Activated CD4-positive, alpha-beta T cell treated with anti-CD3 and anti-CD28 coated beads for 4 hours (primary cell): ENCODE results near the gene PSMC3.

Source experiments
- DNase-seq, 2 donors: peaks; one replicate each; pipeline ENCODE4 v3.0.0-alpha.2; 2020

The PSMC3 gene

DNA sequence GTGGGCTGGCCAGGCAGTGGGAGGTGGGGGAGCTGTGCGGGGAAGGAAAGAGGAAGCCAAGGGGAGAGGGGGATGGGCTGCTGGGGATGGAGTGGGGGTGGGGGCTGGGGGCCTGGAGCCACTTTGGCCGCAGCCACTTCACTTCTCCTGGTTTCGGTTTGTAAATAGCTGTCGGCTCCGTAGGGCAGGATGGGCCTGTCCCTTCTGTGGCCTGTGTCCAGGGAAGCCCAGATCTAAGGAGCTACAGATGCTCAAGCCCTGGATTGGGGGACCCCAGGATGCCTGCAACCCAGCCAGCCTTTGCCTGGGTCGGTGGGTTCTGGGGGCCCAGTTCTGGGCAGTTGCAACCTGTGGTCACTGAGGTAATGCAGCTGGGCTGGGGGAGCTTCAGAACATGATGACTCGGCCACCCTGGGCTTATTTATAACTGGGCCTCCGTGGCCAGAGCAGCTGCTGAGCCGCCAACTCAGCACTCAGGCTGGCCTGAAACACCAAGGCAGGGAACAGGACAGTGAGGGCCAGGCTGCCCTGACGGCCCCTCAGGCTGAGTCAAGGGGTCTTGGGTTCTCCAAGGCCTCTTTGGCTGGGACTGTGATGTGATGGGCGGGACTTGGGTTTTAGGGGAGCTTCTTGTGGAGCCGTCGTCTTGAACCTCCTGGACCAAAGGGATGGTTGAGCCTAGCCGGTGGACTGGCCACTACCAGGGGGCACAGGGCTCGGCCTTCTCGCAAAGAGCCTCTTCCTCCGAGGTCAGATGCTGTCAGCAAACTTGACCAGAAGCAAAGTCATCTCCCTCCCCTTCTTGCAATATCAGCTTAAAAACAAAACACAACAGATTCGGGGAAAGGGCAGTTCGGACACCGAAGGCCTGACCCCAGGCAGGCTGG, 32.8 kb downstream of the PSMC3 start:
- no peak for DNase-seq

DNA sequence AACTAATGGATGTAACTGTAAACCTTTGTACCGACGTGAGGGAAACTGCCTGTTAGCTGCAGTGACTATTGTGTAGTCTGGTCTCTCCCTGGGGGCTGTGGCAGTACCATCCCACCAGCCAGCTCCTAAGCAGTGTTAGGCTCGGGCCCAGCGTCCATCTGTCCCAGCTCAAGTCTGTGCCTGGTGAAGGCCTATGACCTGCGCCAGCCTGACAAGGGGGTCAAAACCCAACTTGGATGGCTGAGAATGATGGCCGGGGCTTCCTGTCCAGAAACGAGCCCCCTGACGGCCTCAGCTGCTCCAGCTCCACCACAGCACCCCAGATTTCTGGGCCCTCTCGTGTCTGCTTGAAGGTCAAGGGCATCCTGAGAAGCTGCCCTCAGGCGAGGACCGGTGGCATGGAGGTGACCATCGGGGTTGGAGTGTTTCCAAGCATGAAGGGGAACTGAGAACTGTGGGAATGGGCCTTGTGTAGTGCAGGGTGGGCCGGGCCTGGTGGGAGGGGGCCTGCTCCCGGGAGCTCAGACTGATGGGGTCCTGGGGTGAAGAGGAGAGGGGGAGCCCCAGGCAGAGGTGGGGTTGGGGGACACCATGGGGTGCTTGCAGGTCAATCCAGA, 33.6 kb downstream of the PSMC3 start:
- no peak for DNase-seq

DNA sequence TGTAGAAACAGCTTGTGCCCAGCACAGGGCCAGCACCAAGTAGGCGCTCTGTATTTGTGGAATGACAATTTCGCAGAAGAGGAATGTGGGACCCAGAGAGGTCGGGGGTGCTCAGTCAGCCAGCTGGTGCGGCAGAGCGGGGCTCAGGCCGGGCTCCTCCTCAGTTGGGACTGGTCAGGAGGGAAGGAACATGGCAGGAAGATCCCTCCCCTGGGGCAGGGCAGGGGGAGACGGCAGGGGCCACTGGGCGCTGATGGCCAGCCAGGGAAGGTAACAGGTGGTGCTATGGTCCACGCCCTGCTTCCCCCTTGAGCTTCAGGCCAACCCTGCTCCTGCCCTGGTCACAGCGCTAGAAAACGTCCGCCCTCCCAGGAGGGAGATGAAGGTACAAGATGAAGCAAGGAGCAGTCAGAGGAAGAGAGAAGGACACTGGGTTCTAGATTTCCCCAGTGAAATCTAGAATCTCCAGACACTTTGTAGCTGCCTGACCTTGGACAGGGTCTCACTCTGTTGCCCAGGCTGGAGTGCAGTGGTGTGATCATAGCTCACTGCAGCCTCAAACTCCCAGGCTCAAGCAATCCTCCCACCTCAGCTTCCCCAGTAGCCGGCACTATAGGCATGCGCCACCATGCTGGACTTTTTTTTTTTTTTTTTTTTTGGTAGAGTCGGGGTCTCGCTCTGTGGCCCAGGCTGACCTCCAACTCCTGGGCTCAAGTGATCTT, 34.4 kb downstream of the PSMC3 start:
- no peak for DNase-seq

DNA sequence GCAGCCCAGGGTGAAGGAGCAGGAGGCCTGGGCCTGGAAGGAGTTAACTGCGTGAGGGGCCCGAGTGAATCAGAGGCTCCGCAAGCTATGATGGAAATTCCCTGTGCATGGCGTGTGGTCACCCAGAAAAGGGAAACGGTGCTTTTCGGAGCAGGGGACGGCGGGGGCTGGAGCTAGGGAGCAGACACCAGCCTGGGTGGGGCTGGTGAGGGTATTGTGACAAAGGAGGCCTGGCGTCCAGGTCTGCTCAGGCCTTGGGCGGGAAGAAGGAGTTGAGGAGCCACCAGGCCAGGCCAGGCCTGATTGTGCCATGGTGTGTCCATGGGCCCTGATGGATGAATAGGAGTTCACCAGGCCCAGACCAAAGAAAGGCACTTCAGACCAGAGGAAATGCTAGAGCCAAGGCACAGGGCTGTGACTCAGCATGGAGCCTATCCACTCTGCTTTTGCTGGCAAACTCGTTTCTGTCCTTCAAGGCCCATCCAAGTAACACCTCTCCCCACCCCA, 35.1 kb downstream of the PSMC3 start:
- DNase-seq, result no peak

DNA sequence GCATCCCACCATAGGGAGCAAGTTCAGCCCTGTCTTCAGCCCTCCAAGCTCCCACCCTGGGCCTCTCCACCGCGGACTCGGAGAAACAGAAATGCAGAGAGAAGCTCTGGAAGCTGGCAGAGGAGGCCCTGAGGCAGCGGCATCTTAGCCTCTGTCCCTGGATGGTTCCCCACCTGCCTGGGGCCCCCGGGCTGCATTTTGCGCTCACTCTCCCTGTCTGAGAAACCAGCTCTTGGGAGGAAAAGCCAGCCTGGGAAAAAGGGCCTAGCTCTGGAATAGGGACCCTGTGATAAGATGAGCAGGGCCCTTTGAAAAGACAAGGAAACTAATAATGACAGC, 35.8 kb downstream of the PSMC3 start:
- no peak for DNase-seq

DNA sequence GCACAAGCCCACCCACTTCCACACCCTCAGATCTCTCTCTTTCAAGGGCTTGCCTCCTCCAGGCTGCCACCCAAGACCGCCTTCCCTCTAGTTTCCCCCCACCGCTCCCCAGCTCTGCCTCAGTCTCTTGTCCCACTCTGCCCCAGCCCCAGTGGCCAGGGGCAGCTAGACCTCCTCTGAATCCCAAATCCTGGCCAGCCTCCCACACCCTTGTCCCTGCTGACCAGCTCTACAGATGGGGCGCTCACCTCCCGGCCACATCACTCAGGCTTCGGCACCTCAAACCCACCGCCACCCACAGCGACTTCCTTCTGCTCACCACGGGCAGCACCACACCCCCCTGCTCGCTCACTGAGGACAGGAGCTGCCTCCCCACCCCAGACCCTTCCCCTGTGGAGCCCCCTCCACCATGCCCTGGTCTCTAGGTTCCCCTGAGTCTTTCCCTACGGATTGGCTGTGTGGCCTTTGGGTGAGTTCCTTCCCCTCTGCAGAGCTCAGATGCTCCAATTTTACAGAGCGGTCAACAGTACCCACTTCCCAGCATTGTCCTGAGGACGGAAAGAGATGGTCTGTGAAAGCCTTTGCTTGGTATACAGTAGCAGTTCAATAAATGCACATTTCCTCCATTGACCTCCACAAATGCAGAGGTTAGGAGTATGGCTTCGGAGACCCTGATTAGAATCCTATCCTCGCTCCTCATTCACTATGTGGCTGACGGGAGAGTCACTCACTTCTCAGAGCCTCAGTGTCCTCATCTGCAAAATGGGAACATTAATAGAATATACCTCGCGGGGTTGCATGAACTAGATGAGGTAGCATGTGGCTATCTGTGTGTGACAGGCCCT, 36.4 kb downstream of the PSMC3 start:
- no peak for DNase-seq

DNA sequence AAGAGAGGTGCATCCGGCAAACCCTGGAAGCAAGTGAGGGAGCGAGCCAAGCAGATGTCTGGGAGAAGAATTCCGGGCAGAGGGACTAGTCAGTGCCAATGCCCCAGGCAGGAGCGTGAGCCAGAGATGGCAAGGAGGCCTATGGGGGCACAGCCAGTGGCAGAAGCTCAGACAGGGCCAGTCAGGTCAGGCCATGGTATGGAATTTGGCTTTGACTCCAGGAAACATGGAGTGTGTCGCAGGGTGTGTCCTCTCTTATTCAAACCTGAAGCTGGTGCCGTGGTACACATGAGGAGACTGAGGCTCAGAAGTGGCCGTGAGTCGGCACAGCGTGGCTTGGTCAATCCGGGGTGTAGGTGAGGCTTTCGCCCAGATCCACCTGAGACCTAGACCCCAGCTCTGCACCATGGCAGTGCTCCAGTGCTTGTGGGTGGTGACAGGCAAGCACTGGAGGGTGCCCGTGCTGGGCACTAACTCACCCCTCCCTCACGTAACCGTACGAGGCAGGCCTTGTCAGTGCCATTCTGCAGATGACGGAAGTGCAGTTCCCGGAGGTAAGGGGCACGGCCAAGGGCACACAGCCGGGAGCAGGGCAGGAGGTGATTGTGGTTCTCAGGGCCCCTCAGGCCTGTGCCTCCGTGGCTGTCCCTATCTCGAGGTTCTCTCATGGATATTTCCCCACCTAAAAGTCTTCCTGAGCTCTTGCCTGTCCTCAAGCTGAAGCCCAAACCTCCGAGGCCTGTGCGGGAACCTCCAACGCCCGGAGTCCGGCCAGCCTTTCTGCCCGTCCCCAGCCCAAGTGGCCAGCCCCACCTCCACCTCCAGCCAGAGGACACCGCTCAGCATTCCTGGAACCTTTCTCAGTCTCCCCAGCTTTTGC, 37.3 kb downstream of the PSMC3 start:
- no peak for DNase-seq

DNA sequence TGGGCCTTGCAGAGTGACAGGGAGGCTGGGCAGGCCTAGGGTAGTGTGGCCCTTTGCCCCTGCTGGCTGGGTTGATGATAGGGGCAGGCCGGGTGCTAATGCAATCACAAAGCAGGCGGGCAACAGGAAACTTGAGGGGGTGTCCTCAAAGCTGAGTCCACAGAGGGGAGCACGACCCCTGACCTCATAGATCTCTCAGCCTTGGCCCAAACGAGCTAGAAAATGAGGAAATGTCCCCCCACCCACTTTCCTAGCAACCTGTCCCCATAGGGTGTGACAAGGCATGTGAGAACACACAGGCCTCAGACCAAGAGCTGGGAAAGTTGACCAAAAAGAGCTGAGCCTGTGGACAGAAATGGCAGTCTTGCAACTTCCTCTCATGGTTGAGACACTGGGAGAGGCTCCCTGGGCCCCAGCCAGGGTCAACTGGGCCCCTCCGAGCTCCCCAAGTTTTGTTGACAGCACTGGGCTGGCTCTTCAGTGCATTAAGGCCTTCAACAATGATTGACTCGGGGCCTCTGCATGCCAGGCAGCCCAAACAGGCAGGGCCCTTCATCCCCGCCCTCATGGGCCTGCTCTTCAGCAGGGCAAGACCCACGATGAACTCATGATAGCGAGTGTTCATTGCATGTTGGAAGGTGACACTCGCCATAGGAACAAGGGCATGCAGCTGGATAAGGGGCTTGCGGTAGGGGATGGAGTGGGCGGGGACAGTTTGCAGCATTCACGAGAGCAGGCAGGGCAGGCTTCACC, 38.1 kb downstream of the PSMC3 start:
- DNase-seq, result no peak

DNA sequence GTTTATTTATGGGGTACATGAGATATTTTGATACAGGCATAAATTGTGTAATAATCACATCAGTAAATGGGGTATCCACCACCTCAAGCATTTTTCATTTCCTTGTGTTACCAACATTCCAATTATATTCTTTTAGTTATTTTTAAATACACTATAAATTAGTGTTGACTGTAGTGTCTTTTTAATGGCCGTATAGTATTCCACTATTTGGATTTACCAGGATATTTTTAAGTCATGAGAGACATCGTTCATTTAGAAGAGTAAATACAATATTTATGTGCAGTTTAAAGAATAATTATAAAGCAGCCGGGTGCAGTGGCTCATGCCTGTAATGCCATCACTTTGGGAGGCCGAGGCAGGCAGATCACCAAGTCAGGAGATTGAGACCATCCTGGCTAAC, 41.7 kb downstream of the PSMC3 start:
- no peak for DNase-seq

DNA sequence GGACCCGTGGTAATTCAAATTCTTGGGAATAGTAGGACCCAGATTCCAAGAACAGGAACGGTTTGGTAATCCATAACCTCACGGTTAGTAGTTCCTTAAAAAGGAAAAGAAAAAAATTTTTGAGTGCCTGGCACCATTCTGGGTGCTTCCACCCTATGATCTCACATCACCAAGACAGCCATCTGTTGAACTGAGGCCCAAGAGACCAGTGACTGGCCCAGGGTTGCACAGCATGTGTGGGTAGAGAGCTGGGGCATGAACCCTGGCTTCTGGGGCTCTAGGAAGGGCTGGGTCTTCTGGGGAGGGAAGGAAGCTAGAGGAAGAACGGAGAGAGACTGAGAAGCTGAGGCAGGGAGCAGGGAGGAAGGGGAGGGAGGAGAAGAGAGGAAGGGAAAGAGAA, 43.2 kb downstream of the PSMC3 start:
- DNase-seq, result no peak

DNA sequence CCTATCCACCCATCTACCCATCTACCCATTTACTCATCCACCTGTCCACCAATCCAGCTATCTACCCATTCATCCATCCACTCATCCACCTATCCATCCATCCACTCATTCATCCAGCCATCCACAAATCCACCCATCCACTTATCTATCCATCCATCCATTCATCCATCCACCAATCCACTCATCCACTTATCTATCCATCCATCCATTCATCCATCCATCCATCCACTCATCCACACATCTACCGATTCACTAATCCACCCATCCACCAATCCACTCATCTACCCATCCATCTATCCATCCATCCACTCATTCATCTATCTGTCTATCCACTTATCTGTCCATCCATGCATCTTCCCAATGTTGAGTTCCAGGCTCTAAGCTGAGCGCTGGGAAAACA, 46.2 kb downstream of the PSMC3 start:
- no peak for DNase-seq

DNA sequence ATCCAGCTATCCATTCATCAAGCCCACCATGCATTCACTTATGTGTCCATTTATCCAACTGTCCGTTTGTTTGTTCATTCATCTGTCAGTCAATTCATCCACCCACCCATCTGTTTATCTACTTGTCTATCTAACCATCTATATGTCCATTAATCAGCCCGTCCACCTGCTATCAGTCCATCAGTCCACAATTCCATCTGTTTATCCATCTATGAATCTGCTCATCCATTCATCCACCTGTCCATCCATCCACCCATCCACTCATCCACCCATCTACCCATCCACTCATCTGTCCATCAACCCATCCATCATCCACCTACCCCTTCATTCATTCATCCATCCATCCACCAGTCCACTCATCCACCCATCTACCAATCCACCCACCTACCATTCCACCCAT, 46.9 kb downstream of the PSMC3 start:
- DNase-seq, result no peak

DNA sequence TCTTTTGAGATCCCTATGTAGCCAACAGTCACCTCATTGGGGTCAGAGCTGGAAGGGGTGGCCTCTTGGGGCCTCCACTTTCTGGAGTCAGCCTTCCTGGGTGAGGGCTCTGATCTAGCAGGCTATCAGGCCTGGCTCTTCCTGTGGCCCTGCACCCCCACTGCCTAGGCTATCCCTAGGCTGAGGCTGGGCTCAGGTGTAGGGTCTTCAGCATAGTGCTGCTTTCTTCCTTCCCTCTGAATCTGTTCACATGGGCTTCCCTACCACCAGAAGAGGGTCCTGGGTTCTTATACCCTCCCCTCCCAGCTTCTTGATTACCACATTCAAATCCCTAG, 47.4 kb downstream of the PSMC3 start:
- DNase-seq, result no peak

DNA sequence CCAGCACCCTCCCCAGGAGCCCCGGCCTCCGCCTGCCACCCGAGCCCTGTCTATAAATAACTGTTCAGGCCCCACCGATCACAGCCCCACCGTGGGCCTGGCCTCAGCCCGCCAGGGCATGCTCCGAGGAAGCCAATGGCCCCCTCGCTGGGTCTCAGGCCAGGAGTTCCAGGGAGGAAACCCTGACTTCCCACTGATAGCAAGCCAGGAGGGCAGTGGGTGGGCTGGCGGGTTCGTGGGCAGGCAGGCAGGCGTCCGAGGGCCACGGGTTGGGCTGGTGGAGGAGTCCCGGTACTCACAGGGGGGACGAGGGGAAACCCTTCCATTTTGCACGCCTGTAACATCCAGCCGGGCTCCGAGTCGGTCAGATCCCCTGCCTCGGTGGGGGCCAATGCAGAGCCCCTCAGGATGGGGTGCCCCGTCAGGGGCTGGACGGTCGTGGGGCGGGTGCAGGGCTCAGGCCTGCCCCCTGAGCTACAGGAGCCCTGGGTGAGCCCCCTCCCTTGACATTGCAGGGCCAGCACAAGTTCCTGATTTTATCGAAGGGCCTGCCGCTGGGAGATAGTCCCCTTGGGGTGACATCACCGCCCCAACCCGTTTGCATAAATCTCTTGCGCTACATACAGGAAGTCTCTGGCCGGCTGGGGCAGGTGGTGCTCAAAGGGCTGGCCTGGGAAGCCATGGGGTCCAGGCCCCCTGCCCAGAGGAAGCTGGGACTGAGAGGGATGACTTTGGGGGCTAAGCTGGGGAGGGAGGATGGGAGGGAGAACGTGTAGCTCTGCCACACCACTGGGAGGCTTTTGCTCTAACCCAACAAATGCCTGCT, 48.0 kb downstream of the PSMC3 start, which contains the start of gene SPI1:
Gene SPI1, minus strand, starts transcription at position 538 of the 826 bp plus-strand sequence. Its CDS starts 194 bp downstream, at position 344.
- DNase-seq, result no peak

DNA sequence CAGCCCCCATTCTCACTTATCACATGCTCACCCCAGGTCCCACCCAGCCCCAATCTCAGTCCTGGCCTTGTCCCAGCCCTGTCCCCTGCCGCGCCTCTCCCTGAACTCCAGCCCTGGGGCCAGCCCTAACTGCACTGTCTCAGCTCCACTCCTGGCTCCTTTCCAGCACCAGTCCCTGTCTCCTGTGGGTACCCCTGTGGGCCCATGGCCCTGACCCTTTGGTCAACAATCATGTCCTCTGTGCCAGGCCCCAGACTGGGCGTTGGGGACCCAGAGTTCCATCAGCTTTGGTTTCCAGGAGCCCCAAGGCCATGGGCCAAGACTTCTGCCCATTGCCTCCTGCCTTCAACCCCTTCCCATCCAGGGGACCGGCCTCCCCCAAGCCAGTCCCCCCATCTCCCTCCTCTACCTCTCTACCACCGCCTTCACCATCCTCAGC, 48.6 kb downstream of the PSMC3 start:
- DNase-seq, result no peak

DNA sequence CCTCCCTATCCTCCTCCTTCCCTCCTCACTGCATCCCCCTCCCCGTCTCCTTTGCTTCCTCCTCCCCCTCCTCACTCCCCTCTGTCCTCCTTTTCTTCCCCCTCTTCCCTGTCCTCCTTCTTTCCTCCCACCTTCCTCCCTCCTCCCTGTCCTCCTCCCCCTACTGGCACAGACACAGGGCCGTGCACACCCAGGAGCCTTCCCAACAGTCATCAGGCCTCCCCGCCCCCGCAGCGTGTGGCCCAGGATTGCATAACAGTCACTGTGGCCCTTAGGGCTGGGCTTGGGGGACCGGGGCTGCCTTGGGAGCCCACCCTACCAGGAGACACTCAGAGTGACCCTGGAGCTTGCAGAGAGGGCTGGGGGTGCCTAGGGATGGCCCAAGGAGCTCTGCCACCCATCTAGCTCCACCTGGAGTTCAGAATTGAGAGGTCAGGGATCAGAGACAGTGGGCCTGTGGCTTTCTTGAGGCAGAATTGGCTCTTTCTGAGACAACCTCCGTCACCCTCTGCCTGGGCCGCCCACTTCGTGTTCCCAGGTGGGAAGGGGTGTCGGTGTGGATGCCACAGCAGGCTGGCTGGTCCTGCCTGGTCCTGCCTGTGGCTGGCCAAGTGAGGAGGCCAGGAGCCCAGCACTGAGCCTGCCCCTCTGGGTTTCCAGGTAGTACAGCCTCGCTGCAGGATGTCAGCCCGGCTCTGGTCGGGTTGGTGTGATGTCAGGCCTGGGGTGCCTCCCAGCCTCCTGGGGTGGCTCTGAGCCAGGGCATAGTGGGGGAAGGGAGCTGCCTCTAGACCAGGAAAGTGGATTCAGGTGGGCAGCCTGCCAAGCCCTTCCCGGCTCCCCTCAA, 49.5 kb downstream of the PSMC3 start:
- no peak for DNase-seq

DNA sequence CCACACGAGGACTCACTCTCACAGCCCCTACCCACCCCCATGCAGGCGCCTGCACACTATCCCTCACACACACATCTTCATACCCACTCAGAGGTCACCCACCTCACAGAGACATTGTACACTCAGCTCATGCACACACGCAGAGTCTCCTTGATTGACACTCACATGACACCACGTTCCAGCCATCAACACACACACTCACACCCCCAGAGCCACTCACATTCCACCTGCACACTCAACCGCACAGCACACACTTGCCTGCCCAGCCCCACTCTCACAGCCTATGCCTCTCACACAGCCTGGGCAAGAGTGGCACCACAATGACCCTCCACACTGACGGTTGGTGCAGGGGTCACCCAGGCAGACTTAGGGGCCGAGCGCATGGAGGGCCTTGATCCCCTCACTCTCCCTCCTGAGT, 50.1 kb downstream of the PSMC3 start:
- DNase-seq, result no peak

DNA sequence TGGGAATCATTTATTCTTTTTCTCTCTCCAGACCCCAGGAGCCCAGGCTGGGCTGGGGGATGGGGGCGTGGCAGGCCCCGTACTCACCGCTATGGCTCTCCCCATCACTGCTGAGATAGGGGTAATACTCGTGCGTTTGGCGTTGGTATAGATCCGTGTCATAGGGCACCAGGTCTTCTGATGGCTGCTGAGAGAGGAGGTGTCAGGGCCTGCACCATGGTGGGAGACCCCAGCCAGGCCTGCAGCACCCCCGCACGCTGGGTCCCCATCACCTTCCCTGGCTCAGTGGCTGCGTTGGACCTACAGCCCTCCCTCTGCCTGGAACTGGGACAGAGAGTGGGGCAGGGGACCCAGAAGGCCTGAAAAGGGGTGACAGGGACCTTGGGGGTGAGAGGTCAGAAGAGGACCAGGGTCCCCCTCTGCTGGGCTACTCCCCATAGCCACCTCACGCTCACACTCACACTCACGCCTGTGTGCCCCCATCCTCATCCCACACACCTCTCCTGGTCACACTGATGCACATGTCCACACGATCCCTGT, 50.6 kb downstream of the PSMC3 start:
- DNase-seq, result no peak

DNA sequence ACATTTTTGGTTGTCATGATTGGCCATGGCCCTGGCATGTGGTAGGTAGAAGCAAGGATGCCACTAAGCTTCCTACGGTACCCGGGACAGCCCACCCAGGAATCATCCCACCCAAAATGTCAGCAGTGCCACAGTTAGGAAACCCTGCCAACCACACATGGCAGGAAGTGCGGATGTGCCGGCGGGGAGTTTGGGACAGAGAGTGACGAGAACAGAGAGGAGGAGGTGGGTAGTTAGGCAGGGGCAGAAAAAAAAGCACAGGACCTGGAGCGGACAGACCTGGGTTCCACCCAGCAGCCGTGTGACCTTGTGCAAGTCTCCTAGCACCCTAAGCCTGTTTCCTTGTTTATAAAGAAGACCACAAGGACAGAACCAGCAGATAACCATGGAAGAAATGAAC, 51.2 kb downstream of the PSMC3 start:
- DNase-seq, result no peak
